PC-3 (cell line): ENCODE measurements around the gene SEMA4C. TPM values are rescaled to one million over a fixed set of nuclear protein-coding genes. Genes with fewer than 3 reads are reported as not detected.
A peak's percentile ranks its signal among the peaks of the same experiment; 100 is the strongest.

ENCODE experiments used
- ATAC-seq: fragments of 200-7000 bp; cut with Tn5 transposase; 2 replicates; pipeline ENCODE4 v1.9.1; 2020; ENCODE audit warnings: mild to moderate bottlenecking, moderate library complexity
- BruUV-seq: library from RNA; stranded (reverse); fragments of 400-500 nt; replicated peaks from 2 replicates; lab custom pipeline; 2021; lab: Mats Ljungman, UMichigan
- CTCF ChIA-PET: fragments of 300-600 bp; sonication (Branson Sonifier 250); formaldehyde crosslinking; loops from one replicate; lab custom pipeline; 2022; ENCODE audit warnings: antibody characterized with exemption; lab: Charles Lee
- POLR2A ChIA-PET: fragments of 300-600 bp; sonication (Branson Sonifier 250); formaldehyde crosslinking; loops from one replicate; lab custom pipeline; 2022; ENCODE audit warnings: antibody characterized with exemption; ENCODE audit not compliant: unreplicated experiment; lab: Charles Lee
- DNase-seq: peaks from one replicate; pipeline ENCODE4 v3.0.0-alpha.2; 2015
- H2AFZ ChIP-seq: fragments of 300-600 bp; sonication (generic); 2 replicates; pipeline ENCODE4 v1.6.0; 2016; ENCODE audit warnings: antibody characterized with exemption, low read length
- H3F3A ChIP-seq: fragments of 300-600 bp; sonication (generic); one replicate; pipeline ENCODE4 v1.6.0; 2017; ENCODE audit warnings: antibody characterized with exemption, low read length, control low read depth, mild to moderate bottlenecking; ENCODE audit not compliant: unreplicated experiment
- H3K27ac ChIP-seq: fragments of 300-600 bp; sonication (generic); 2 replicates; pipeline ENCODE4 v1.5.1; 2016; ENCODE audit warnings: mild to moderate bottlenecking, low read length
- H3K27me3 ChIP-seq: fragments of 300-600 bp; sonication (generic); 2 replicates; pipeline ENCODE4 v1.6.1; 2016; ENCODE audit warnings: low read length, mixed read lengths
- H3K36me3 ChIP-seq: fragments of 300-600 bp; sonication (generic); 2 replicates; pipeline ENCODE4 v1.6.1; 2016; ENCODE audit warnings: low read depth, mixed run types, low read length, mixed read lengths
- H3K4me1 ChIP-seq: fragments of 300-600 bp; sonication (generic); 2 replicates; pipeline ENCODE4 v1.5.1; 2016; ENCODE audit warnings: low read length; ENCODE audit not compliant: insufficient read depth
- H3K4me2 ChIP-seq: fragments of 300-600 bp; sonication (generic); 2 replicates; pipeline ENCODE4 v1.6.0; 2016; ENCODE audit warnings: low read length
- H3K4me3 ChIP-seq: fragments of 300-600 bp; sonication (generic); 2 replicates; pipeline ENCODE4 v1.5.1; 2016; ENCODE audit warnings: mild to moderate bottlenecking, low read length, mixed read lengths
- H3K79me2 ChIP-seq: fragments of 300-600 bp; sonication (generic); 2 replicates; pipeline ENCODE4 v1.6.1; 2017; ENCODE audit warnings: low read length, mixed read lengths
- H3K9ac ChIP-seq: fragments of 300-600 bp; sonication (generic); 2 replicates; pipeline ENCODE4 v1.6.0; 2016; ENCODE audit warnings: mild to moderate bottlenecking, low read length
- H3K9me2 ChIP-seq: fragments of 300-600 bp; sonication (generic); replicated peaks from 2 replicates; pipeline ENCODE4 v1.6.1; 2016; ENCODE audit warnings: mixed run types, low read length, mixed read lengths
- H3K9me3 ChIP-seq: fragments of 300-600 bp; sonication (generic); 2 replicates; pipeline ENCODE4 v1.6.1; 2016; ENCODE audit warnings: low read length, mixed read lengths
- H4K20me1 ChIP-seq: fragments of 300-600 bp; sonication (generic); 2 replicates; pipeline ENCODE4 v1.6.1; 2016; ENCODE audit warnings: low read length, mixed read lengths
- CTCF ChIP-seq: fragments of 300-600 bp; sonication (generic); conservative IDR thresholded peaks from 2 replicates; pipeline ENCODE4 v1.5.1; 2017; ENCODE audit warnings: antibody characterized with exemption, low read depth, mild to moderate bottlenecking, low read length
- EZH2 ChIP-seq: fragments of 300-600 bp; sonication (generic); IDR thresholded peaks from one replicate; pipeline ENCODE4 v1.6.1; 2017; ENCODE audit warnings: antibody characterized with exemption, mild to moderate bottlenecking, low read length; ENCODE audit not compliant: unreplicated experiment
- EZH2phosphoT487 ChIP-seq: fragments of 300-600 bp; sonication (generic); IDR thresholded peaks from 2 replicates; pipeline ENCODE4 v1.6.1; 2018; ENCODE audit warnings: mild to moderate bottlenecking, antibody characterized with exemption, low read length, borderline replicate concordance
- intact Hi-C: fragments of 100-400 bp; cut with micrococcal nuclease; formaldehyde crosslinking; loops from 2 replicates; pipeline ENCODE4 v1.9.0; 2023
- total RNA-seq: library from RNA; depleted of rRNA; stranded (reverse); fragments of >200 nt; gene quantifications from 2 replicates; pipeline ENCODE4 v1.2.3, GENCODE V29; 2014

Gene SEMA4C
- total RNA-seq, 1 experiment from 2014 or later, result 20.6 TPM

DNA sequence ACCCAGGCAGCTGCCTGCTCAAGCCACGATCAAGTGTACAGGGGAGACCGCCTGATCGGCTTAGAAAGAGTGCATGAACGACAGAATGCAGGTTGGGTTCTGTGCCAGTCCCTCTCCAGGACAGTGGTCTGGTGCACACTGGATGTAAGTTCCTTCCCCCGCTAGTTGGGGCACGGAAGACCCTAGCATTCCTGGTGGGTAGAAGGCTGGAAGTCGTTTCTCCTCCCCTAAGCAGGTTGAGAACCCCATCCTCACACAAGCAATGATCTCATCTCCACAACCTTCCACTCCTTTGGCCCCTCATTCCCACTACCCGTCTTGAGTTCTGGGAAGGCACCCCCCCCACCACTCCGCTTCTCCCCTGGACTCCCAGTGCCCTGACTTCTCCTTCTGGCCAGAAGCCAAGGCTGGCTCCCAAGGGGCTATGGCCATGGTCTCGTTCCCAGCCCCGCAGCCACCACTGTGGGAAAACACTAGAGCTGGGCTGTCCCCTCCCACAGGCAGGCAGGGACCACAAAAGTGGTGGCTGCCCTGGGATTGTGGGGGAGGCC lies 10.7 kb downstream of the SEMA4C start:
- ATAC-seq, result no peak
- DNase-seq, result no peak
- Histone ChIP-seq H3K9me2 (no peaks in the 10 kb centered on the region), H3K4me3 (no peak overlapping the region), H3K36me3 (peaks cover 9% of the 10 kb centered on the region; the same call in 1 of the 2 replicates), H3K4me2 (no peak overlapping the region), H2AFZ (no peak overlapping the region), H3K27ac (no peak overlapping the region), H3K79me2 (peaks cover 34% of the 10 kb centered on the region), H3K4me1 (peaks cover 11% of the 10 kb centered on the region), H3K9me3 (no peaks in the 10 kb centered on the region), H3K27me3 (no peaks in the 10 kb centered on the region), H4K20me1 (0 out of 2 replicates have a peak, but pooled peaks cover 4% of the 10 kb centered on the region), H3K9ac (no peak overlapping the region), H3F3A (no peaks in the 10 kb centered on the region)
- intact Hi-C loops, result loop anchor here (5.0 kb wide), 2 partner anchors 58 to 97 kb away; partner anchors contain the start of gene CNNM4
- CTCF ChIA-PET, result interaction anchor here (1.8 to 2.5 kb wide), 2 partner anchors 9 to 92 kb away, joined by 12 to 18 read pairs; no protein-coding TSS in a partner anchor
- TF ChIP-seq EZH2 (no peak), EZH2phosphoT487 (no peak), CTCF (no peak)
- POLR2A ChIA-PET, result no interaction called here
- no TSS peak for BruUV-seq

DNA sequence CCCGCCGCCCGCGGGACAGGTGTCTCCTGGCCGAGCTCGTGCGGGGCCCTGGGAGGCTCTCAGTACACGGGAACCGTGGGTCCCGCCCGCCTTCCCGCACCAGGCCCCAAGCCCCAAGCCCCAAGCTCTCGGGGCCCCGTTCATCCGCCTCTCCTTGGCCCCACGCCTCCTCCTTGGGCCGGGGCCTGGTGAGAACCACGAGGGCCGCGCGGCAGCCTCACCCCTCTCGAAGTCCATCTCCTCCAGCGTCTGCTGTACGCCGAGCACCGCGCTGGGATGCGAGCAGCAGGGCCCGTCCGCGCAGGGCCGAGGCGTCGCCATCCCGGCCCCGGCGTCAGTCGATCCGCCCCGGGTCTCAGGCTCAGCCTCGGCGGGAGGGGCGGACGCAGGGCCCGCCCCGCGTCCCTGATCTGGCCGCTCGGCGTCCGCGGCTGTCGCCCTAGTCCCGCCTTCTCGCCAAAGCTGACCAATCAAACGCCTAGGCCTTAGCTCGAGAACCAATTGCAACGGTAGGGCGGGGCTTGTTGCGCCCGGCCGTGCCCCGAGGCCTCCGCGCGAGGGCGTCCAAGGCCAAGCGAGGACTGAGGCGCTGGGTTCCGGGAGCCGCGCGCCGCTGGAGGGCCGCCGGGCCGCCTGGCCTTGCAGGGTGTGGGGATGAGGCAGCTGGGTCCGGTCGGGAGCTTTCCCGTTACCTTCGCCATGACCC lies 12.1 kb downstream of the SEMA4C start, which contains the start of gene ANKRD39:
ANKRD39 (minus strand) TSS at position 350 of the 706 bp plus-strand sequence; CDS start at position 321, 29 bp downstream.
- ATAC-seq (peak; percentile 89), DNase-seq (peak; percentile 99)
- H3K27ac ChIP-seq, result no peak within 1 kb of the TSS; the same call in 1 of the 2 replicates
- no peaks in the 10 kb centered on the region; the same call in 1 of the 2 replicates for H3K36me3 ChIP-seq
- TF ChIP-seq CTCF (peak; percentile 83), EZH2 (no peak), EZH2phosphoT487 (no peak)
- H3K79me2 ChIP-seq, result peaks cover 36% of the 10 kb centered on the region
- H3K4me1 ChIP-seq, result peaks cover 11% of the 10 kb centered on the region
- no peaks in the 10 kb centered on the region for H3K9me2 ChIP-seq
- peak within 1 kb of the TSS; percentile 88 for H3K4me2 ChIP-seq
- BruUV-seq, result TSS peak; percentile 23
- peak within 1 kb of the TSS; percentile 79 for H3K9ac ChIP-seq
- intact Hi-C loops, result loop anchor here (1.0 to 5.0 kb wide), 3 partner anchors 59 to 96 kb away; partner anchors contain the start of gene CNNM4
- no peaks in the 10 kb centered on the region for H3K9me3 ChIP-seq
- ChIA-PET CTCF (interaction anchor here (0.6 to 2.5 kb wide), 12 partner anchors 11 to 332 kb away, joined by 3 to 18 read pairs (median 6); partner anchors contain the start of gene ANKRD36), POLR2A (no interaction called here)
- no peaks in the 10 kb centered on the region for H3F3A ChIP-seq
- H2AFZ ChIP-seq, result peak within 1 kb of the TSS; percentile 77
- peak within 1 kb of the TSS; percentile 73 for H3K4me3 ChIP-seq
- no peaks in the 10 kb centered on the region for H3K27me3 ChIP-seq
- 0 out of 2 replicates have a peak, but pooled peaks cover 4% of the 10 kb centered on the region for H4K20me1 ChIP-seq
